Natural killer cell (primary cell): ENCODE data around the gene UTP15. TPM values are rescaled to one million over a fixed set of nuclear protein-coding genes. Genes with fewer than 3 reads are reported as not detected.

ENCODE experiments used
- ATAC-seq, 3 donors: fragments of 150-1000 bp in 2 of 3; fragments of 200-7000 bp in 1 of 3; cut with Tn5 transposase; 1 replicate in 1 of 3; 2 replicates in 2 of 3; pipeline ENCODE4 v1.10.0; 2021; ENCODE audit warnings: mild to moderate bottlenecking in 2 of 3, moderate library complexity in 2 of 3
- DNase-seq, 2 donors: peaks; one replicate each; pipeline versions ENCODE4 v3.0.0 to v3.0.0-alpha.2; 2013 to 2021; ENCODE audit warnings: mixed read lengths in 1 of 2
- H3K27ac ChIP-seq: one replicate; pipeline ENCODE4 v1.5.1; 2013; ENCODE audit warnings: mild to moderate bottlenecking, low read length
- H3K27me3 ChIP-seq: one replicate; pipeline ENCODE4 v1.6.1; 2013; ENCODE audit warnings: low read length; ENCODE audit not compliant: control insufficient read depth, insufficient read depth
- H3K36me3 ChIP-seq: one replicate; pipeline ENCODE4 v1.6.1; 2013; ENCODE audit warnings: low read length; ENCODE audit not compliant: control insufficient read depth, insufficient read depth
- H3K4me1 ChIP-seq: one replicate; pipeline ENCODE4 v1.6.1; 2013; ENCODE audit warnings: low read length; ENCODE audit not compliant: control insufficient read depth, insufficient read depth
- H3K4me3 ChIP-seq: one replicate; pipeline ENCODE4 v1.5.1; 2013; ENCODE audit warnings: low read length
- H3K9me3 ChIP-seq: one replicate; pipeline ENCODE4 v1.6.1; 2013; ENCODE audit warnings: low read length; ENCODE audit not compliant: control insufficient read depth, insufficient read depth
- H3K27ac Mint-ChIP-seq, 2 donors: one replicate each; pipeline ENCODE4 v1.8.0; 2022; ENCODE audit warnings: mild to moderate bottlenecking in 2 of 2, mixed read lengths in 2 of 2, moderate library complexity in 1 of 2
- H3K27me3 Mint-ChIP-seq, 2 donors: one replicate each; pipeline ENCODE4 v1.8.0; 2022; ENCODE audit warnings: low read depth in 2 of 2, mixed read lengths in 2 of 2
- H3K36me3 Mint-ChIP-seq: one replicate; pipeline ENCODE4 v1.8.0; 2022; ENCODE audit warnings: mixed read lengths
- H3K4me1 Mint-ChIP-seq, 2 donors: one replicate each; pipeline ENCODE4 v1.8.0; 2022; ENCODE audit warnings: mixed read lengths in 2 of 2
- H3K4me3 Mint-ChIP-seq: one replicate; pipeline ENCODE4 v1.8.0; 2022; ENCODE audit warnings: mild to moderate bottlenecking, moderate library complexity, mixed read lengths
- H3K9me3 Mint-ChIP-seq, 2 donors: one replicate each; pipeline ENCODE4 v1.8.0; 2022; ENCODE audit warnings: mixed read lengths in 2 of 2
- CTCF ChIP-seq: fragments of 200-600 bp; IDR thresholded peaks from one replicate; pipeline ENCODE4 v1.8.0; 2022; ENCODE audit warnings: antibody characterized with exemption
- WGBS: methylation state at CpG from one replicate; pipeline ENCODE4 v1.1.7; 2013; ENCODE audit warnings: missing lambda C conversion rate; ENCODE audit not compliant: insufficient coverage; 5-methylcytosine and 5-hydroxymethylcytosine counted together
- intact Hi-C: fragments of 100-400 bp; cut with micrococcal nuclease; formaldehyde crosslinking; loops from one replicate; pipeline ENCODE4 v1.14.2; 2022
- total RNA-seq, 4 donors: library from RNA; stranded (reverse); fragments of 120-200 nt in 1 of 4; gene quantifications; one replicate each; pipeline versions ENCODE4 v1.2.3 to v1.2.4, GENCODE V29; 2013 to 2022

UTP15 gene
- total RNA-seq, 3 donors from 2014 or later (not counting 1 experiment from before 2014, with no cell fraction given) = 33.0 to 46.5 (median 40.9) TPM

GRCh38 chr5:73565969-73566547 is 515 bp downstream of the UTP15 start:
- Mint-ChIP-seq H3K9me3 (no peaks in the 10 kb centered on the region), H3K36me3 (peaks cover 5% of the 10 kb centered on the region), H3K27ac (peak overlapping the region; percentile 95 to 100), H3K4me1 (peaks cover 31 to 33% of the 10 kb centered on the region in 2 donors), H3K27me3 (no peaks in the 10 kb centered on the region), H3K4me3 (peak overlapping the region; percentile 99)
- no peak for ATAC-seq
- no peak for DNase-seq
- Histone ChIP-seq H3K27me3 (no peaks in the 10 kb centered on the region), H3K27ac (peak overlapping the region; percentile 95), H3K4me1 (peaks cover 13% of the 10 kb centered on the region), H3K9me3 (no peaks in the 10 kb centered on the region), H3K36me3 (peaks cover 13% of the 10 kb centered on the region), H3K4me3 (peak overlapping the region; percentile 71)
- intact Hi-C loops = loop anchor here (2.0 to 10.0 kb wide), 3 partner anchors 67 to 1949 kb away; partner anchors contain the start of genes BTF3, CERT1, GFM2 and NSA2
- no peak for TF ChIP-seq CTCF
- 6% methylated on average over 8 of the region's 8 CpGs for WGBS

GRCh38 chr5:73582285-73583145 is 17.0 kb downstream of the UTP15 start:
- Histone ChIP-seq H3K9me3 (no peaks in the 10 kb centered on the region), H3K36me3 (peaks cover 37% of the 10 kb centered on the region), H3K4me1 (no peaks in the 10 kb centered on the region), H3K4me3 (no peak overlapping the region), H3K27ac (no peak overlapping the region), H3K27me3 (no peaks in the 10 kb centered on the region)
- WGBS = 50% methylated on average over 2 of the region's 3 CpGs
- no peak overlapping the region for H3K4me3 Mint-ChIP-seq
- TF ChIP-seq CTCF = no peak
- ATAC-seq (no peak), DNase-seq (no peak)
- intact Hi-C loops = no loop called here
- peaks cover 17% of the 10 kb centered on the region for H3K36me3 Mint-ChIP-seq
- no peaks in the 10 kb centered on the region for H3K4me1 Mint-ChIP-seq
- no peak overlapping the region for H3K27ac Mint-ChIP-seq
- H3K9me3 Mint-ChIP-seq = no peaks in the 10 kb centered on the region
- no peaks in the 10 kb centered on the region for H3K27me3 Mint-ChIP-seq

GRCh38 chr5:73587923-73588322 is 22.4 kb downstream of the UTP15 start:
- no peak overlapping the region for H3K4me3 ChIP-seq
- Mint-ChIP-seq H3K27me3 (no peaks in the 10 kb centered on the region), H3K9me3 (no peaks in the 10 kb centered on the region), H3K36me3 (no peaks in the 10 kb centered on the region), H3K4me3 (no peak overlapping the region), H3K27ac (no peak overlapping the region), H3K4me1 (no peaks in the 10 kb centered on the region)
- no peaks in the 10 kb centered on the region for H3K36me3 ChIP-seq
- H3K27ac ChIP-seq = no peak overlapping the region
- no peaks in the 10 kb centered on the region for H3K4me1 ChIP-seq
- TF ChIP-seq CTCF = no peak
- H3K27me3 ChIP-seq = no peaks in the 10 kb centered on the region
- 80% methylated on average over 1 of the region's 1 CpG for WGBS
- no peaks in the 10 kb centered on the region for H3K9me3 ChIP-seq
- DNase-seq (no peak), ATAC-seq (no peak)
- intact Hi-C loops = no loop called here
